GM10248 (cell line): ENCODE results near the gene DSG2.

Source experiments
- CTCF ChIA-PET: fragments of 300-600 bp; sonication (Branson Sonifier 250); formaldehyde crosslinking; extraction: SDS; loops from one replicate; lab custom pipeline; 2021; ENCODE audit warnings: antibody characterized with exemption; lab: Yijun Ruan, JAX
- POLR2A ChIA-PET: fragments of 350-650 bp; sonication (Branson Sonifier 250); formaldehyde crosslinking; extraction: SDS; loops from one replicate; lab custom pipeline; 2020; ENCODE audit warnings: antibody characterized with exemption; lab: Yijun Ruan, JAX
- DNase-seq: peaks from one replicate; pipeline ENCODE4 v3.0.0; 2012; ENCODE audit errors: extremely low spot score
- TF ChIP-seq, protein P1 (sequence below): IDR thresholded peaks from 2 replicates; pipeline ENCODE4 v1.5.1; 2012; ENCODE audit warnings: mild to moderate bottlenecking, low read depth; ENCODE audit errors: extremely low read depth, missing control alignments, control extremely low read depth

DSG2 gene

DNA sequence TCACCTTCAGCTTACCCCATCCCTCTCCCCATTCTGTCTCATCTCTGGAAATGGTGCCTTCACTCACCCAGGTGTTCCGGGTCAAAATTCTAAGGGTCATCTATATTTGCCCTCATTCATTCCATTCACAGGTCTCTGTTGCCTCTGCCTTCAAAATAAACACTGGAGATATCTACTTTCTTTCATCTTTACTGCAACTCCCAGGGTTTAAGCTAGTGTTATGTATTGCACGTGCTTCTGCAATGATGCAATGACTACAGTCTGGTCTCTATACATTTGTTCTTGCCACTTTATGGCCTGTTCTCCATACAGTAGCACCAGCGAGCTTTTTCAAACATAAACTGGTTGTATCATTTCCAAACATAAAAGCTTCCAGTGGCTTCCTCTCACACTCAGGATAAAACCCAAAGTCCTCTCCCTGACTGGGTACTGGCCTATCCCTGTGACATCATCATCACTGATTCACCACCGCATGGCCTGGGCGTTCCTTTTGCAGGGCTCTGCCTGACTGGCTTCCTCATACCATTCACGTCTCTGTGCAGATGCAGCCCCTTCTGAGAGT is 14.3 kb downstream of the DSG2 start:
- POLR2A ChIA-PET: no interaction called here
- DNase-seq: no peak
- CTCF ChIA-PET: interaction anchor here (1.0 to 1.9 kb wide), 9 partner anchors 10 to 91 kb away, joined by 3 to 7 read pairs (median 4); no protein-coding TSS in a partner anchor
- TF ChIP-seq, protein P1, sequence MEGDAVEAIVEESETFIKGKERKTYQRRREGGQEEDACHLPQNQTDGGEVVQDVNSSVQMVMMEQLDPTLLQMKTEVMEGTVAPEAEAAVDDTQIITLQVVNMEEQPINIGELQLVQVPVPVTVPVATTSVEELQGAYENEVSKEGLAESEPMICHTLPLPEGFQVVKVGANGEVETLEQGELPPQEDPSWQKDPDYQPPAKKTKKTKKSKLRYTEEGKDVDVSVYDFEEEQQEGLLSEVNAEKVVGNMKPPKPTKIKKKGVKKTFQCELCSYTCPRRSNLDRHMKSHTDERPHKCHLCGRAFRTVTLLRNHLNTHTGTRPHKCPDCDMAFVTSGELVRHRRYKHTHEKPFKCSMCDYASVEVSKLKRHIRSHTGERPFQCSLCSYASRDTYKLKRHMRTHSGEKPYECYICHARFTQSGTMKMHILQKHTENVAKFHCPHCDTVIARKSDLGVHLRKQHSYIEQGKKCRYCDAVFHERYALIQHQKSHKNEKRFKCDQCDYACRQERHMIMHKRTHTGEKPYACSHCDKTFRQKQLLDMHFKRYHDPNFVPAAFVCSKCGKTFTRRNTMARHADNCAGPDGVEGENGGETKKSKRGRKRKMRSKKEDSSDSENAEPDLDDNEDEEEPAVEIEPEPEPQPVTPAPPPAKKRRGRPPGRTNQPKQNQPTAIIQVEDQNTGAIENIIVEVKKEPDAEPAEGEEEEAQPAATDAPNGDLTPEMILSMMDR: no peak

DNA sequence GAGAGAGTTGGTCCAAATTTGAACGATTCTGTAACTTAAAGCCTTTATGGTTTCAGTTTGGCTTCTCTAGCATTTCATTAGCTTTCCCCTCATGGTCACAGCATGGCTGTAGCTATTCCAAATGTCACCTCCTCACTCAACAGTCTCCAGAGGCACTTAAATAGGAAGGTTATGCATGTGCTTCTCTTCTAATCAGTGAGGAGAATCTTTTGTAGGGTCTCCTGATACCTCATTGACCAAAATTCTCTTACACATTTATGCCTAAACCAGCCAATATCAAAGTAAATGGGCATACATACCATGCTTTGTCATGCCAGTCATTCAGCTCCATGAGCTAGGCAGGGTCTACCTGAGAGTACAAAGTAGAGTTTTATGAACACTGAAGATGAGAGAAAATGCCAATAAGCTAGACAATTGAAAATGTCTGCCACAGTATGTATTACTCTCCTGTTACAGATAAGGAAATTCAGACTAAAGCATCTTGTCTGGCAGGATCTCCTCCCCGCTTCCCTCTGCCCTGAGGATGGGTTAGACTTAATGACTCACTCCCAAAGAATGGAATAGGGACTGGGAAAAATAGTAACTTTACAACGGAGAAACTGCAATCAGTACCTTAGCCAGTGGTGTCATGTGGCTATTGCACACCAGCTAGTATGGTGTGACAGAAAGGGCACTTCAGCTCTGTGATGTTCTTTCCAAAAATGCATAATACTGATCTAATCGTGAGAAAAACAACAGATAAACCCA is 15.4 kb downstream of the DSG2 start:
- no peak for DNase-seq
- ChIA-PET POLR2A (interaction anchor here (0.6 kb wide), 2 partner anchors 13 to 430 kb away, joined by 5 read pairs; partner anchors contain the start of gene TRAPPC8), CTCF (interaction anchor here (0.9 to 1.9 kb wide), 10 partner anchors 9 to 88 kb away, joined by 3 to 7 read pairs (median 3); no protein-coding TSS in a partner anchor)
- TF ChIP-seq, protein P1: no peak

DNA sequence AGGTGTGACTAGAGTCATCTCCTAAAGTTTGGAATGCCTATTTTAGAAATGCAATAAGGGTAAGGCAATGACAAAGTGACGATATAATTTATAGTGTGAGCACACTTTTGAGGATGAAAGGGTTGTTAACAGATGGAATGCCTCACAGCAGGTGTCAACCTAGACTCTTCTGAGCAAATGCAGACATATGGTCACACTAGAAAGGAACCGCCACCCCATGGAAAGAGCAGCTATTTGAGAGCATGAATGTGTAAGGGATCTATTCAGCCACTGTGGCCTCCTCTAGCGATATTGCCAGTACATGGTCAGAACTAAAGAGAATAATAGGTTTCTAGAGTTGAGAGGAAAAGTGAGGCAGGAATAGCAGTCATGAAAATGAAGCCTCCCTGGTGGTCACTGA is 18.5 kb downstream of the DSG2 start:
- POLR2A ChIA-PET: no interaction called here
- no peak for DNase-seq
- CTCF ChIA-PET: interaction anchor here (0.9 to 1.4 kb wide), 7 partner anchors 10 to 206 kb away, joined by 3 to 7 read pairs (median 3); no protein-coding TSS in a partner anchor
- TF ChIP-seq, protein P1: no peak

DNA sequence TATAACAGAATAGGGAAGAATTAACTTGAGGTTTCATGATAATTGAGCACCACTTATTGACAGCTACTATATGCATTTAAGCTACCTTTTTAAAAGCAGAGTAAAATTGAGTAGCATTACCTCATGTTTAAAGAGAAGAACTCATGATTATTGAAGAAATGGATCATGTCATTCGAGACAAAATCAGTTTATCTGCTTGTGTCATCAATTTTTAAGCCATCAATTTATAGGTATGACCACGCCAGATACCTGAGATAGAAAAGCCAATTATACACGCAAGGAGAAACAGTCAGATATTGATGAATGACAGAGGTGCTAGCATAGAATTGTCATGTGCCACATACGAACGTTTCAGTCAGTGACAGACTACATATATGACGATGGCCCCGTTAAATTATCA is 28.4 kb downstream of the DSG2 start:
- DNase-seq: no peak
- TF ChIP-seq, protein P1: no peak
- ChIA-PET CTCF (interaction anchor here (1.0 to 2.3 kb wide), 5 partner anchors 9 to 282 kb away, joined by 3 to 7 read pairs (median 4); no protein-coding TSS in a partner anchor), POLR2A (no interaction called here)

DNA sequence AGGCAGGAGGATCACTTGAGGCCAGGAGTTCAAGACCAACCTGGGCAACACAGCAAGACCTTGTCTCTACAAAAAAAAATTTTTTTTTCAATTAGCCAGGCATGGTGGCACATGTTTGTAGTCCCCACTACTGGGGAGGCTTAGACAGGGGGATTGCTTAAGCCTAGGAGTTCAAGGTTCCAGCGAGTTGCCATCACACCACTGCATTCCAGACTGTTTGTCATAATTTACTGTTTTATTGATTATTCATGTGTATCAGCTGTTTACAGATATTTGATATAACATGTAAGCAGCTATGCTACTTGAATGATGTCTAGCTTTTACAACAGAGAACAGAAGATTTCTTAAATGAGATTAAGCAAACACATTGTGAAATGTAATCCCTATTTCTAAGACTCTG is 35.3 kb downstream of the DSG2 start:
- TF ChIP-seq, protein P1: no peak
- ChIA-PET POLR2A (no interaction called here), CTCF (interaction anchor here (0.8 to 1.2 kb wide), 3 partner anchors 10 to 23 kb away, joined by 3 read pairs; no protein-coding TSS in a partner anchor)
- DNase-seq: no peak

DNA sequence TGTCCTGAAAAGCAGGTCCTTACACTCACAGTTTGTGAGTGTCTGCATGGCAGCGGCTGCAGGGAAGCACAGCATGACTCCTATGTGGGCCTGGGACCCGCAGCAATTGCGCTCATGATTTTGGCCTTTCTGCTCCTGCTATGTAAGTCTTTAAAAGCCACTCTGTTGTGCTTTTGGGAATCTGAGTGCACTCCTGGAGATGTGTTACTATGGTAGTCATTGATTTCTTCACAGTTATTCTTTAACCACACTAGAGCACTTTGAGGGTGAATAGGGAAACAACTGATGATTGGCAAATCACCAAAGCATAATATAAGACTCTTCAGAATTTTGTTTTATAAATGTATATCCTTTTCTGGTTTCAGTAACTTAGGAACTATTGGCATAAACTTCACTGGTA is 40.9 kb downstream of the DSG2 start:
- CTCF ChIA-PET: interaction anchor here (1.3 to 2.4 kb wide), 2 partner anchors 10 to 18 kb away, joined by 4 to 6 read pairs; no protein-coding TSS in a partner anchor
- POLR2A ChIA-PET: no interaction called here
- TF ChIP-seq, protein P1: no peak
- no peak for DNase-seq
